Activated T-helper 9 cell treated with anti-CD3 and anti-CD28 coated beads, Interleukin-2, amount 50 U/mL, for 16 hours (primary cell): ENCODE measurements around the gene POU2F1.

Experiments
- DNase-seq: peaks from one replicate; pipeline ENCODE4 v3.0.0-alpha.2; 2020; ENCODE audit warnings: low read depth

Gene POU2F1

DNA sequence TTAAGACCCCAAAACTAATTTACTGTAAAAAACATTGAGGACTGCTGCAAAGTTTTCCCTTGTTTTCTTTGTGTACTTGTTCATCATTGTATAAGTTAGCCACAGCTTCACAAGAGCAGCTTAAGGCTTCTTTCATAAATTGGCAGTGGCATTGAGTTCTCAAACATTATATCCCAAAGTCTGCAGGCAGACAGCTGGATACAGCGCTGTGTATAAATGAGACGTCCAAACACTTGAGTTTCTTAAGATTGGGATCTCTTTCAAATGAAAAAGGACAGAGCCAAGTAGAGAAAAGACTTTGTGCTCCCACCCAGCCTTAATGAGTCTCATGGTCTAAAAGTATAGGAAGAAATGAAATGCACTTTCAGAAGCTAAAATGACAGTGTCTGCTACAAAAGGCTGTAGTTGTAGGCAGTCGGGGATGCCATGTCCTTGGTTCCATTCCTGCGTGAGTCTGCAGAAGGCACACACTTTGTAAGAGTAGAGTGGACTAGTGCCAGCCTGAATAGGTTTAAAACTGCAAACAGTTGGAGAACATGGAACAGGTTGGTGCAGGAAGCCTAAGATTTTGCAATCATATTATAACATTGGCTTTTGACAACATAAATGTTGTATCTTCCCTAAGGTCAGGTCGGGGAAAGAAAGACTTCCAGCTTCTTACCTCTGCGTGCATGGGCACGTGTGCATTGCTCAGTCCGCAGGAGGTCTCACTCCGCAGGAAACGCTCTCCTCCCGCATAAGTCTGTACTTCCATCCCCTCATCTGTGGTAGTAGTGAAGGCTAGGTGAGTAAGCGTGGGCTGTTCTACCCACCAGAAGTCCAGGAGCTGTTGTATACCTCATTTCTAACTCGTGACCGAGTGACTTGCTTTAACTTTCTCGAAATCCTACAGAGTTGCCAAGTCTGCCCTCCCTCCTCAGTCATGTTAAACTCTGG is 203.3 kb downstream of the POU2F1 start:
- DNase-seq: no peak

DNA sequence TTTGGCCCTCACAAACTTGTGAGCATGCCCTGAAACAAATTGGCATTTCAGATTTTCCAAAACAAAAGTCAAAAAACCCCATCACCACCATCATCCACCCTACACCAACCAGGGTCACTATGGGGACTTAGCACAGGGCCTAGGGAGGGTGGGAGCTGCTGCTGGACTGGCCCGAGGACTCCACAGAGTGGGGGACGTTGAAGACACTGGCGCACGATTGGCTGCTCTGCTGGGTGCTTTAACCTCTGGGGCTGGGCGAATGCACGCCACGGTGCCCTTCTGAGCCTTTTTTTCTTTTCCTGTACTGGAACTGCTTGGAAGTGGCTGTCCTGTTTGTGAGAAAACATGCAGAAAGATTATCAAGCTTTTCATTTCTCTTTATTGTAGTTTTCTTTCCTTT is 204.8 kb downstream of the POU2F1 start:
- DNase-seq: no peak

DNA sequence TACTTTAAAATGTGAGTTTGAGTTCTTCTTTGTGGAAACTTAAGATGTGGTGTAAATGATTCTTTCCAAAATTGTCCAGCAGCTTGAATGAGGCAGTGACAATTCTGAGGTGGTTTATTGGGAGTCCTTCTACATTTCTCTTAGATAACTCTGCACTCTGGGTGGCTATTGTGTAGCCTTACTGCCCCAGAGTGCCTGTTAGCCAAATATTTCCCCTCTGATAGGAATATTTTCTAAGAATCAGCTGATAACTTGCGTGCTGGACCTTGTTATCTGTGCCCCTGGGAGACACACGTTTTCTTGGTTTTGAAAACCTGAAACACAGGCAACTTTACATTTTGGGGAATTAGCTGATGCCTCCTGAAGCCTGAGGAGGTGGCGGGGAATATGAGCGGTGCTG is 206.0 kb downstream of the POU2F1 start:
- DNase-seq: no peak

DNA sequence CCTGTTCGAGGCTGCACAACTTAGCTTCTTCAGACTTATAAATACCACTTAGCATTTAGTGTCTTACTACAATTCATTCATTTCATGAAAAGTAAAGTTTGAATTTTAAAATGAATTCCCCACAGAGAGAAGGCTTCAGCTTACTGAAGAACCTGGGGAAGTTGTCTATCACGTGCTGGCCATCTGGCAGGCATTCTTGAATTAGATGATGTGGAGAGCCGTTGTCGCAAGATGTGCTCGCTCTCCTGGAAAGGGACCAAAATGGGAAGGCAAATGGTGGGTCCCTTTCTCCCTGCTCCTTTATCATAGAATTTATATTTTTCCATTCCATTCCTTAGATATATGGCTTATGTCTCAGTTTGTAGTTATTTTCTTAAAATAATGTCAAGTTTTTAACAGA is 207.2 kb downstream of the POU2F1 start:
- no peak for DNase-seq

DNA sequence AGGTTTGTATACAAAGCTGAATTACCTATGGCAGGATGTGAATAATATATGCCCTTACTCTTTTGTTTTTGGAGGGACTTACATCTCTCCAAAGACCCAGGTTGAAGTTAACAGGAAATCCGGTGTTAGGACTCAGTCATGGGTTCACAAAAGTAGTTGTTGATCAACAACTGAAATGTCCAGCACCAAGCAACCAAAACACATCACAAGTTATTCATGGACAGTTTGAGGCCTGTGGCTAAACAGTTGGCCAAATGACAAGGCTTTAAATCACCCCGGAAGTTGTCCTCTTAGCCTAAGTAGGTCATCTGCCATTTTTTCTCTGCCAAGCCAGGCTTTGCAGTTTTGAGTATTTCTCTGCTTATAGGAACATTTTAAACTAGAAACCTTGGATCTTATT is 207.7 kb downstream of the POU2F1 start:
- DNase-seq: no peak

DNA sequence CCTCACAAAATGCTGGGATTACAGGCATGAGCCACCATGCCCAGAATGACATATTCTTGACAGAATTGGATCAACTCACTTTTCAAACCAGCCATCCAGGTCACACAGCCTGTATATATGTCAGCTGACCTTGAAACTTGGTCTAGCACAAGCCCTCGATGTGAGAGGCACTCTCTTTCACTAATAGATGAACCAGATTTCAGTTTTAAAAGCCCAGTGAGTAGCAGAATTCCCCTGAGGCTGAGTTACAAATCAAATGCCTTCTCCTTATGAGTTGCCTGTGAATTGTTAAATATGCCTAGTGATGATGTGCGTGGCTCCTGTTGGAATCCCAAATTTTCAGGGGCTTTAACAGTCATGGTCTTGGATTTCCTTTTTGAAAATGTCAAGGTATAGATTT is 208.9 kb downstream of the POU2F1 start:
- no peak for DNase-seq

DNA sequence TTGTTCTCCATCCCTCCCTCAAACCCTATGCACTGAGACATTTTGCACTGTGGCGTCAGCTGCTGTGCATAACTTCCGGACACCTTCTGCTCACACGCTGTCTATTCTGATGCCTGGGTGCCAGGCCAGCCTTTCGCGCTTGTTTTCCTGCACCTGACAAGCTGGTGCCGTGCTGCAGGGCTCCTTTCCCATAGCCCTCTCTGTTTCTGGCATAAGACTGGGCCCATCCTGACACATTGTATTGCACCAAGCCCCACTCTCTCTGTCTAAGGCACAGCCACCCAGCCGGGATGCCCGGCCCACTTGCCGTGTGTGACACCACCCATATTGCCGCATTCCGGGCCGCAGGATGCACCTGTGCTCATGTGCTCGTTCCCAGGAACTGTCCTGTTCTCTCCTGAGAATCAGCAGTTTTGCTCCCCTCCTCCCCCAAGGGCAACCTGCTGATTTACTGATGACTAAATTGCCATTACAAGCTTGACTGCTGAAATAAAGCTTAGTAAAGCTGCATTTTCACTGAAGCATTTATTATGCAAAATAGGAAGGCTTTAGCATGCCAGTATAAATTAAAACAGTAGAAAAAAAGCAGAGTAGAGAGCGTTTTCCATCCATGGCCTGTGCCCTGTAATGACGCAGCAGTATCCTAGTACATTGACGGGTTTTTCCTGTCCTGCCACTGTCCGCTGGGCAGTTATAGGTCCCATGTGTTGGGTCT is 209.6 kb downstream of the POU2F1 start:
- no peak for DNase-seq

DNA sequence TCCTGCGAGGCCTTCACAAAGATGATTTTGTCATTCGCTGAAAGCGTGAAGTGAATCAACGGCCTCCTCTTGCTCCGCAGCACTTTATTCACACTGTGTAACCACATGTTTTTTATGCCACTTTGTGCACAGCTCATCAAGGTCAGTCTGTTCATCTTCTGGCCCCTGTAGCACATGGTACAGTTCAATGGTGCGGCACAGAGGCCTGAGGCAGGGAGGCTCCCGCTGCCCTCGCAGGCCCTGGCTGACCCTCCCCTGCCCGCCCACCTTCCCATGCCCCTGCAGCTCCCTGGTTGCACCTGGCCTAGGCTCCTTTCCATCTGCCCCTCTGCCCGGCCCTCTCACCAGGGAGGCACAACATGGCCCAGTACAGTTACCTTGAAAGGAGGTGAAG is 210.2 kb downstream of the POU2F1 start:
- no peak for DNase-seq

DNA sequence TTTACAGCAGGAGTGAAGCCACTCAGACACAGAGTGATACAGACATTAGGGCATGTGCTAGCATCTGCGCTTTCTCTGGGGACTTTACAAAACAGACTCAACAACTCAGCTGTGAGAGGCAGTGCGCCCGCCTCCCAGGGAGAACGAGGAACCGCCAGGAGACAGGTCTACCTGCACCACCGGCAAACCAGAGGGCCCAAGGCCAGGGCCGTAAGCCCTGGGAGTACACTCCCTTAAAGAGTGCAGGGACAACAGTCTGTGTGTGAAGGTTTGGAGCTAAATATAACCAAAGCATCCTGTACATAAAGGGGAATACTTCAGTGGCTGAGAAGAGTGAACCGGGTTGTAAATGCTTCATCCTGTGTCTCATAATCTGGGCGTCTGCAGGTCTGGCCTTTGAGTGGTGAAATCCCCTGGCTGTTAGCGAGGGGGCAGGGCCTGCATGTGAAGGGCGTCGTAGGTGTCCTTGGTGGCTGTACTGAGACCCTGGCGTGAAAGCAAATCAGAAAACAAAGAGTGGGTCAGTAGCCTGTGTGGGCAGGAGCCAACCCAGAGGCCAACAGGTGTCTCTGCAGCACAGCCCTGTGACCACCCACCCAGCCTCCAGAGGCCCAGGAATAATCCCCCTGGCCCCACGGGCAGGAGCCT is 210.7 kb downstream of the POU2F1 start:
- no peak for DNase-seq

DNA sequence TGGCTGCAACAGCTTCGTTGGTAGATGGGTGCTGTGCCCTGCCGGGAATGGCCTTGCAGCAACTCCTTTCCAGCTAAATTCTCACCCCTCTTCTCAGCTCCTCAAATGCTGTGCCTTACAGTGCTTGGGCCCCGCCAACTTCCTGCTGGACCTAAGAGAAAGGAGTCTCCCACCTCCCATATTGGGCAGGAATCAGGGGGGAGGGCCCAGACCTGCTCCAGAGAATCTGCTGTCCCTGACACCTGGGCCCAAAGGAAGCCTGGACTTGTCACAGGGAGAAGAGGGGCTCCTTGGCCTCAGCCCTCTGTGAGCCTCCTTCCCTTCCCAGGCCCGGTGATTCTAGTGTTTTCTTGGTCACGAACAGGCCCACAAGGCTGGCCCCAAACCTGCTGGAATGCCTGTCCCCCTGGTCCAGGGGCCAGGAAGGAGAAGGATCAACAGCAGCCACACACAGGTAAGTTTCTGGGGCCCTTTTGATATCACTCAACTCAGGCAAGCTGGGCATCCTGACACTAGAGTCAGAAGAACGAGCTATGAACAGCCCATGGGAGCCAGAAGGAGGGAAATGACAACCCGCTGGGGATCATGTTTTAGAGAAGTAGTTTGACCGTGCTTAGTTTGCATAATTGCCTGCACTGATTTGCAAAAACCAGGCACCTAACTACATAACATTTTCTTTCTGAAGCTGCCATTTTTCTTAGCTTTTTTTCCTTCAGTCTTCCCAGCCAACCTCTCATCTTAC is 211.4 kb downstream of the POU2F1 start:
- no peak for DNase-seq

DNA sequence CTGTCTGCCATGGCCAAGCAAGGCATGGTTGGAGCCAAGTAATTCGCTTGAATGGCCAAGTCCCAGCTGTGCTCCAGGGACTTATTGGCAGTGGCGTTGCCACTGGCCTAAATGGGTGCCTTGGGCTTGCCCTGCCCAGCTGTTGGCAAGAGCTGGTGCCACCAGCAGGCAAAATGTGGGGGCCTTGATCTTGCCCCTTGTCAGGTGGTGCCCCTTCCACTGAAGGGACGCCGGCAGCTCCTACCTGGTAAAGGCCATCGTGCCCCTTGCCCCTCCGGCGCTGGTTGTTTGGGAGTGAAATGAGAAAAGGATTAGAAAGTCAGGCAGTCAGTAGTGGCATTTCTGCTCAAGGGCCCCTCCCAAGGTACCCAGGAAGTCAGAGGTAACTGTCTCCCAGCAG is 212.1 kb downstream of the POU2F1 start:
- no peak for DNase-seq

DNA sequence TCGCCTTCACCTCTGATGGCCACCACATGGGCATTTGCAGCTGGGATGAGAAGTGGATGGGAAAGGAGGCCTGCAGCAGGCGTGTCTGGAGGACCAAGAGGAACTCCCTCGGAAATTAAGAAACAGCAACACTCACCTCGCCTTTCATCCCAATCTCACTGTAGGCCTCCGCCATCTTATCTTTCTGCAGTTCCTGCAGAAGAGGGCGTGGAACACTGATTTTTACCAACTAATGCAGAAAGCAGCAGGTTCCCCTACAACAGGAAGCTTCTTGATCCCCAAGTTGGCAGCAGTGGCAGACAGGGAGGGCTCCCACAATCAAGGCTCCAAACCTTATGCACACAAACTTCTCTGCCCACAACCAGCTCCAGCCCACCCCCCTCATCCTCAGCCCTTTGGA is 213.2 kb downstream of the POU2F1 start:
- no peak for DNase-seq

DNA sequence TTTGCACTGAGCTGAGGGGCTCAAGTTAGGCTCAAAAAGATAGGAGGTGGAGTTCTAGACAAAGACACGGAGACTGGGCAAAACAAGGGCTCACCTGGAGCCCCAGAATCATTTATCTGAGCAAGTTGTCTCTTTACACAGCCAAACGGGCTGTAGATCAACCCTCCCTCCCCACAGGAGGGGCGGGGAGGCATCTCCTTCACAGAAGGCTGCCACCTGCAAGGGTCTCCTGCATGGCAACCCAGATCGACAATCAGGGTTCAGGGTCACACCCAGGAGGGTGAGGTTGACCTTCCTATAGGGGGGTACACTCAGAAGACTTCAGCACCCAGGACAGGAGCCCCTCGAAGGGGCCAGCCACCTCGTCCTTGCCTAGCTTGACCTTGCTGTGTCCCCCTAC is 213.6 kb downstream of the POU2F1 start:
- no peak for DNase-seq

DNA sequence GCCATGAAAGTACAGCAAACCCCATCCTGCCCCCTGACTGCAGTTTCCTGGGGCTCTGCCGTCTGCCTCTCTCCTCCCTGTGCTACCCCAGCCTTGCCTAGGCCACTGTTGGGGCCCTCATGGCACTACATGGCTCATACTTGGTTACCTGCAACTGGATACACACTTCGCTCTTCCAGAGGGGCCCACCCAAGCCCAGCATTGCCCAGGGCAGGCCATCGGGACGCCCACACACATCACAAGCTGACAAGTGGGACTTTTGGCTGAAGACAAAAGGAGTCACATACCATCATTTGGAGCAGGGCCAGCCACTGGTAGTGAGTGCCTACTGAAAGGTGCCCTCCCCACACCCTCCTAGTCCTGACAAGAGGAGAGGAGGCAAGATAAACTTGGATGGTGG is 214.8 kb downstream of the POU2F1 start:
- no peak for DNase-seq

DNA sequence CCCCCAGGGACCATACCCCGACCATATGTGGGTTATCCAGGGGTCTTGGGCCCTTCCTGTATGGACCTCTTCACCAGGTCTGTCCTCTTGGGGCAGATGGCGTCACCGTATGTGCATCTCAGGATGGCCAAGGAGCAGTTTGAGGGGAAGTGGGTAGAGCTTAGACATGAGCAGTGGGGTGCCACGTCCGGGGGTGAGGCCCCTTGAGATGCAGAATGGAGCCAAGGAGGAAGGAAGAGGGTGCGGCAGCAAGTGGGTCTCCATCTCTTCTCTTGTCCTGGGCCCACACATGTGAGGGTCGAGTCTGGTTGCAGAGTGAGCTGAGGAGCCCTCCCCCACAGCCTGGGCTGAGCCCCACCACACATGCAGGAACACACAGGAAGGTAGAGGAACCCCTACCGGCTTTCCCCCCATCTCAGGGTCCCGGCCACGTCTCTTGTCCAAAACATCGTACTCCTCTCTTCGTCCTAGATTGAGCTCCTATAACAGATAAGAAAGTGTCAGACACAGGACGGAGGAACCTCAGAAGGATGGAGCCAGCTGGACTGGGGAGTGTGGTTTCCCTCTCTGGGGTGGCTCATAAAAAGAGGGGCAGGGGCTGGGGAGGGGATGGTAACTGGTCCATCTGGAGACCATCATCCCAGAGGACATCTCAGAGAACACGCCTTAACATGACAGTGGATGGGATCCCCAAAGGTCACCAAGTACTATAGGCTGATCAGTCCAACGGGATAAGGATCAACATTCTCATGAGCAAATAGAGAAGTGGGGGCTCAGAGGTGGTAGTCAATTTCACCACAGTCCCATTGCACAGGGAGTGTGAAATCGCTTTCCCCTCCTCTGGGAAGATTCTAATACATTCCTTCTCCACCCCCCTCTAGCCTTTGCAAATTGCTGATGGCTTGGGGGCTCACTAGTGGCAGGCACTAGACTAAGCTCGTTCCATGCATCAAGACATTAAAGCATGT is 217.8 kb downstream of the POU2F1 start:
- no peak for DNase-seq

DNA sequence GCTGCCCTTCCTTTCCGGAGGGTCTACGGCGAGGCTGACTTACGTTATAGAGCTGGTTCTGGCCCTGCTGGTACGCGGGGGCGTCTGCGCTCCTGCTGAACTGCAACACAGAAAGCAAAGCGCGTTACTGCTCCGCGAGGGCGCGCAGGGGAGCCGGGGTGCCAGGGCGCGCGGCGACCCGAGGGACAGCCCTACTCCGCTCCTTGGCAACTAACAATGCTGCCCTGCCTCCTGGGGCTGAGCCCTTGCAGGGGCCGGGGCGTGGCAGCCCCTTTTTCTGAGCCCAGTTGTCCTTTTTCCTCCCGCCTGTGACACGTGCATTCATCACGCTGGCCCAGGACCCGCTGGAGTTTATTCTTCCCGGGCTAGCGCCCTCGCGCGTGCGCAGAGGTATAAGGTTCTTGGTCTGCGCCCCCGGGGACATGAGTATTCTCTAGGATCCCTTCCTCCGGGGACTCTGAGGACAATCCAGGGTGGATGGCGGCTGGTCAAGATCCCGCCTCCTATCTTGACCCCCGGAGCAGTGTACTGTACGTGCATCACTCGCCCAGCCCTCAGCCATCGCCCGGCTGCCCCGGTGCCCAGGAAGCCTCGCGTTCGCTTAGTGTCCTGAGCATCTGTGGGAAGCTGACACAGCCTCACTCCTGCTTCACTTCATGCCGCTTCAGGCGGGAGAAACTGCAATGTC is 218.8 kb downstream of the POU2F1 start:
- DNase-seq: no peak

DNA sequence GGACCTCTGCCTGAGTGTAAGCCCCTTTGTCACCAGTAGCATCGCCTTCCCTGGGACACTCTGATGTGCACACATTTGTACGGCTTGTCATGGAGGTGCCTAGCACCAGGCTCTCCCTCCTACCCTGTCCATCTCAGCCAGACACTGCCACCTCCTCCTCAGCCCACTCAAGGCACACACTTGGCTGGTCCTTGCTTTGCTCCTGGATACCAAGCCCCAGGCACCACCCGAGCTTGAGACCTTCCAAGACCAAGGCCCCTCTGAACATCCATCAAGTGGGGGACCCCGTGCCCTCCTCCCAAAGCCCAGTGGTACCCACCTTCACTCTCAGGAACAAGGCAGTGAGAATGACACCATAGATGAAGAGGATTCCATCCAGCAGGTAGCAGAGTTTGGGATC is 219.7 kb downstream of the POU2F1 start:
- DNase-seq: no peak

DNA sequence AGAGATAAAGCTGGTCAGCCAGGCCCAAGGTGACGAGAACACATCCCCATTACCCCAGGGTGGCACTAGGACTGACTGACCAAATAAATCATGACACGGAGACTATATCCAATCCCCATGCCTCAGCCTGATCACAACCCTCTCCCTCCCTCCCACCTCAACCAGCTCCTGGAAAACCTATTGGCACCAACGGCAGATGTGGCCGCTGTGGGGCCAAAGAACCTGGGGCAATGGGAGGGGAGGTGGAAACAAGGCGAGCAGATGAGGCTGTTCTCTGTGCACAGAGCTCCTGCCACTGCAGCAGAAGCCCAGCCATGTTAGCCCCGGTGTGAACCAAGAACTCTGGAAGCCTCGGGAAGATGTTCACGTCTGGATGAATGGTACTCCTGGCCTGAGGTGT is 220.1 kb downstream of the POU2F1 start:
- no peak for DNase-seq

DNA sequence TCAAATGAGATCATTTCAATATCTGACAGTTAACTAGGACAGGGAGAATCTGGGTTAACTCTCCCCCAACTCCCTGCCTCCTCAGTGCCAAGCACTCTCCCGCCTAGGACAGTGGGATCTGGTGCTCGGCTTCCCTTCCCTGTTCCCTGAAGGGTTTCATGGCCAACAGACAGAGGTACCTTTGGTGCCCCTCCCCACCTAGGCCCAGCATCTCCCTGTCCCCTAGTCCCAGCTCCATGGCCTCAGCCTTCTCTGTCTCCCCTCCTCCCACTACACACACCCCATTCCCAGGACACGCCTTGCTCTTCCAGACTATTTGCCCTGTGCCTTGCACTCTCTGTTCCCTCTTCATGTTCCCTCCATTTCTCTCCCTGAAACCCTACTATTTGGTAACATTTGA is 220.5 kb downstream of the POU2F1 start:
- DNase-seq: no peak

DNA sequence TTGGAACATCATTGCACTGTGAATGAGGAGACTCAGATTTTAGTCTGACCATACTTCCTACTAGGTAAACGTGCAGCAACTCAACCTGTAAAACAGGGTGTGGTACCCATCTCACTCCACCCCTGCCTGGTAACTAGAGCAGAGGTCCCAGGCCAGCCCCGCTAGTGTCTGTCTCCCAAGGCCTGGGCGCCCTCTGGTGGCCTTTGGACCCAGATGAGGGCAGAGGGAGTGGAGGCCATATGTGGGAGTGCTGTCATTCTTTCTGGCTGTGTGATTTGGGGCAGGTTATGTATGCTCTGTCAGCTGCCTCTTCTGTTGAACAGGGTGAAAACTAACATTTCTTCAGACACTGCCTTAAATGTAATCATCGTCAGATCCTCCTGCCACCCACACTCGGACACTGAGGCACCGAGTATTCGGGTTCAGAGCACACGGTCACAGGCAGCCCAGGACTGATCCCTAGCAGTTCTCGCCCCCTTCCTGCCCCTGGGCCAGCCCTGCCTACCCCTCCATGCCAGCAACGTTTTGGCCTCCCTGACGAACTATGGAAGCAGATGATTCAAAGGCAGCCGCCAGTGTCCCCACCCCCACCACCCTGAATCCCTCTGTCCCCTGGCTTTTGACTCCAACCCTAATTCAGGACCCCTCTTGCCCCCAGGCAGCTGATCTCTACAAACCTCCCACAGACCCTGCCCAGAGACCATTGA is 221.6 kb downstream of the POU2F1 start:
- peak; percentile 79 for DNase-seq
